HG02588 (cell line): ENCODE data around the gene CHKA.

Source experiments
- ATAC-seq: cut with Tn5 transposase; IDR thresholded peaks from one replicate; pipeline ENCODE4 v1.9.1; 2021; ENCODE audit warnings: mild to moderate bottlenecking, moderate library complexity; ENCODE audit not compliant: unreplicated experiment

Gene CHKA

DNA sequence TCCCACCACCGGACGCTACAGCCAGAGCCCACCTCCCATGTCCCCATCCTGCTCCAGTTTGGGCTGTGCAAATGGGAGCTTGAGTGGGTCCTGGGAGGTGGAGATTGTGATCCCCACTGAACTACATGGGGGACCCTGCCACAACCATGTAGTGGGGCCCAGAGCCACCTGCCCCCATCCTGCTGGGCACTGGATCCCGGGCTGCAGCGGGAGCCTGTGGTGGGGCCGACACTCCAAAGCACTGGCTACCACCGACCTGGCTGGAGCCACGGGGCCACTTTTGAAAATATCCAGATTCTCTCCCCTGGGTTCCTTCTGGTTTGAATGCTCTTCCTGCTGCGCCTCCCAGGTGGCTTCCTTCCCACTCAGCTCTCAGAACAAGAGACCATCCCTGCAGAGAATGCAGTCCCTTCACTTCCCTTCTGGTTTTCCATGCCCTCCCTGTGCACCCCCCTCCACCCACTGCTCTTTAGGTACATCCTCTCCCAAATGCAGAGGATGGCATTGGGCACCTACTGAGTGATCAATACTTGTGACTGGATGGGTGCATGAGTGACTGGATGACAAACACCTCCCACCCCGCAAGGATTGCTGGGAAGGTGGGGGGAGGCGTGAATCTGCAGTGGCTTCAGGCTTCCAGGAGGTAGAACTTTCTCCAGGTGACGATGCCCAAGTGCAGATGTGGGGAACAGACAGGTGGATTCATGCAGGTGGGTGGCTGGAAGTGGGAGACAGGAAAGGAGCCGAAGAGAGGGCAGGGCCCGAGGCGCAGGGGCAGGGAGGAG, 116.4 kb downstream of the CHKA start:
- ATAC-seq = no peak

DNA sequence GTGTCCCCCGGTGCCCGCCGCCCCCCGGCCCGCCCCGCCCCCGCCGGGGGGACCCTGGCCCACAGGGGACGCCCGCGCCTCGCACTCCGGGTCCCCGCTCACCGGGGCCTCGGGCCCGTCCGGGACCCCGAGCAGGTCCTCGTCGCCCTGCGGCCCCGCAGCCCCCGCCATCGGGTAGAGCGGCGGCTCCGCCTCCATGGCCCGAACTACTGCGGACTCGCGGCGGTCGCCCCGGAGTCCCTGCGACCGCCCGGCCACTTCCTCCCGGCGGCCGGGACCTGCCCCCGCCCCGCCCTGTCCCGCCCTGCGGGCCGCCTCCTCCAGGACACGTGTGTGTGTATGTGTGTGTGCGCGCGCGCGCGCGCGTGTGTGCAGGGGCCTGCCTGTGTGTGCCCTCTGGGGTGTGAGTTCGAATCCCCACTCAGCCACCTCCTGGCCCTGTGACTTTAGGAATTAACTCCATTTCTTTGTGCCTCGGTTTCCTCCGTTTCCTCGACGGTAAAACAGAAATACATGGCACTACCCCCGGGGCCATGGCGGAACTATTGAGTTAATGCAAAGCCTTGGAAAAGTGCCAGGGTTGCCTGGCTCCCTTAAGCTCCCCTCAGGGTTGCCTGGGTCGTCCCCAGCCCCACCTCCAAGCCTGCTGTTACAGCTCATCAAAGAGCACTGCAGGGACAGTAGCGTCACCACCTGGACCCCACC, 117.2 kb downstream of the CHKA start, which contains the start of gene UNC93B1:
Gene UNC93B1 (minus strand): TSS at position 252 of the 705 bp plus-strand sequence. CDS start 54 bp downstream, at position 198.
- ATAC-seq = peak; percentile 58

DNA sequence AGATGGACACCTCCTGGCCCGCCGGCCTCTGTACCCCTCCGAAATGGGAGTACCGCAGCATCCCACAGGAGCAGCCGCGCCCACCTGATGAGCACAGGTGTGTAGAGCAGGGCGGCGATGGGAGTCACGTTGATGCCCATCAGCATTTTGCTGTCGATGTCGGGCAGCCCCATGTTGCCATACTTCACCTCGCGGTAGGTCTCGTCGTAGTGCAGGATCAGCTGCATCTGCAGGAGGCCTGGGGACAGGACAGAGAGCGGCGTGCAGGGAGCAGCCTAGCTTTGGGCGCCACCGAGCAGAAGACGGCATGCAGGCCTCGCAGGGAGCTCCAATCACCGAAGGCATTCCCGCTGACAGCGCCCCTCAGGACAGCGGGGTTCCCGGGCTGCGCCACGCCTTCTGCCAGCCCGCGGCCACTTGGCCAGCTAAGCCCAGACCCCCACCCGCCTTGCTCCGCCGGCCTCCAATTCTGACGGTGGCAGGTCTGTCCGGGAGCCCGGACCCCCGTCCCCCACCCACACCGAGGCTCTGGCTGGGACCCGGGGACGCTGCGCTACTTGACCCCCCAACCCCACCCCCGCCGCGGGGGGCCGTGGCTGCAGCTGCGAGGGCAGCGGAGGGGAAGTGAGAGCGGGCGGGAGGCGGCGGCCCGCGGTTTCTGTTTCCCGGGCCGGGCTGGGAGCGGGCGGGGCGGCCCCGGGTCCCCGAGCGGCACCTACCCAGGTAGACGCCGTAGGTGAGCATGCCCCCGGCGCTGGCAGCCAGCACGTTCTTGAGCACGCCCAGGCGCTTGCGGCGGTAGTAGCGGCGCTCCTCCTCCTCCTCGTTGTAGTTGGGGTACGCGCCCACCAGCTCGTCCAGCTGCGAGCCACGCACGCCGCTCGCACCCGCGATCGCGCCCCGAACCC, 118.0 kb downstream of the CHKA start:
- ATAC-seq = peak; percentile 37
